CD4-positive, alpha-beta T cell (primary cell): ENCODE results near the gene DAO. TPM values are rescaled to one million over a fixed set of nuclear protein-coding genes. Genes with fewer than 3 reads are reported as not detected.
"Not testable (repeated sequence)": the region's sequence is repeated elsewhere in the genome, so short reads cannot be mapped to it uniquely, and the experiment has no call there.

Source experiments
- ATAC-seq: fragments of 200-7000 bp; cut with Tn5 transposase; one replicate; pipeline ENCODE4 v1.10.0; 2022; ENCODE audit warnings: mild to moderate bottlenecking; ENCODE audit not compliant: poor library complexity
- CTCF ChIA-PET: fragments of 350-600 bp; sonication (Branson Sonifier 250); formaldehyde crosslinking; loops from one replicate; lab custom pipeline; 2021; ENCODE audit warnings: antibody characterized with exemption, inconsistent platforms; lab: Charles Lee
- POLR2A ChIA-PET: fragments of 350-600 bp; sonication (Branson Sonifier 250); formaldehyde crosslinking; loops from one replicate; lab custom pipeline; 2021; ENCODE audit warnings: antibody characterized with exemption, inconsistent platforms; lab: Charles Lee
- DNase-seq, 14 experiments: peaks; one replicate each; pipeline ENCODE4 v3.0.0-alpha.2; 2013 to 2020; ENCODE audit warnings: mixed read lengths in 2 of 14
- H3K27ac ChIP-seq, 2 donors: one replicate each; pipeline versions ENCODE4 v1.5.1 to v1.7.0; 2013; ENCODE audit warnings: low read length in 2 of 2, low read depth in 1 of 2, mild to moderate bottlenecking in 1 of 2
- H3K27me3 ChIP-seq, 2 experiments: 1 replicate in 1 of 2; 2 replicates in 1 of 2; pipeline versions ENCODE4 v1.6.1 to v1.7.0; 2013; ENCODE audit warnings: low read length in 2 of 2, control low read depth in 1 of 2, mild to moderate bottlenecking in 1 of 2, moderate library complexity in 1 of 2; ENCODE audit not compliant: insufficient read depth in 2 of 2, control insufficient read depth in 1 of 2
- H3K36me3 ChIP-seq: one replicate; pipeline ENCODE4 v1.6.1; 2013; ENCODE audit warnings: low read length, control low read depth; ENCODE audit not compliant: insufficient read depth
- H3K4me1 ChIP-seq: one replicate; pipeline ENCODE4 v1.6.1; 2013; ENCODE audit warnings: low read length, control low read depth; ENCODE audit not compliant: insufficient read depth
- H3K4me3 ChIP-seq: one replicate; pipeline ENCODE4 v1.5.1; 2013; ENCODE audit warnings: mild to moderate bottlenecking, low read length, moderate library complexity
- H3K9me3 ChIP-seq, 2 experiments: 1 replicate in 1 of 2; 2 replicates in 1 of 2; pipeline versions ENCODE4 v1.6.1 to v1.7.0; 2013; ENCODE audit warnings: low read length in 2 of 2, mild to moderate bottlenecking in 2 of 2, control low read depth in 1 of 2, moderate library complexity in 1 of 2; ENCODE audit not compliant: control insufficient read depth in 1 of 2, insufficient read depth in 1 of 2
- H3K27ac Mint-ChIP-seq: one replicate; pipeline ENCODE4 v1.8.0; 2020; ENCODE audit warnings: mixed read lengths
- H3K27me3 Mint-ChIP-seq: one replicate; pipeline ENCODE4 v1.8.0; 2021; ENCODE audit warnings: mixed read lengths
- H3K36me3 Mint-ChIP-seq: one replicate; pipeline ENCODE4 v1.8.0; 2021; ENCODE audit warnings: low read depth, mixed read lengths
- H3K4me1 Mint-ChIP-seq: one replicate; pipeline ENCODE4 v1.8.0; 2021; ENCODE audit warnings: low read depth, mixed read lengths
- H3K4me3 Mint-ChIP-seq: one replicate; pipeline ENCODE4 v1.8.0; 2020; ENCODE audit warnings: mild to moderate bottlenecking, mixed read lengths
- H3K9me3 Mint-ChIP-seq: one replicate; pipeline ENCODE4 v1.8.0; 2020; ENCODE audit warnings: mixed read lengths
- CTCF ChIP-seq: fragments of 200-600 bp; IDR thresholded peaks from one replicate; pipeline ENCODE4 v1.8.0; 2022; ENCODE audit warnings: antibody characterized with exemption, mild to moderate bottlenecking
- intact Hi-C, 2 experiments: fragments of 100-400 bp; cut with DNase I in 1 of 2; cut with micrococcal nuclease in 1 of 2; formaldehyde crosslinking; loops; one replicate each; pipeline versions ENCODE4 v1.15.1 to v1.9.0; 2023 to 2025; cut with DNase I, micrococcal nuclease
- total RNA-seq, 174 experiments: library from RNA in 2 of 174; stranded (reverse) in 2 of 174; gene quantifications; one replicate each; pipeline ENCODE4 v1.2.3 and lab custom pipeline; 2021 to 2026

The DAO gene
- total RNA-seq, 2 experiments from 2014 or later, result not detected

GRCh38 chr12:108862588-108862959, 17.3 kb upstream of the DAO start:
- intact Hi-C loops, result loop anchor here in 1 of 2 experiments (10.0 kb wide), 1 partner anchor 1882 kb away; the partner anchor contains the start of gene PPP1CC
- Histone ChIP-seq H3K4me3 (no peak overlapping the region), H3K27ac (no peak overlapping the region), H3K4me1 (peaks cover 16% of the 10 kb centered on the region), H3K36me3 (no peaks in the 10 kb centered on the region), H3K27me3 (no peaks in the 10 kb centered on the region), H3K9me3 (no peaks in the 10 kb centered on the region)
- no peak overlapping the region for H3K27ac Mint-ChIP-seq
- ATAC-seq (no peak), DNase-seq (no peak)
- no peaks in the 10 kb centered on the region for H3K27me3 Mint-ChIP-seq
- no peak for TF ChIP-seq CTCF
- ChIA-PET POLR2A (no interaction called here), CTCF (no interaction called here)
- no peaks in the 10 kb centered on the region for H3K9me3 Mint-ChIP-seq
- peaks cover 21% of the 10 kb centered on the region for H3K4me1 Mint-ChIP-seq
- no peaks in the 10 kb centered on the region for H3K36me3 Mint-ChIP-seq
- no peak overlapping the region for H3K4me3 Mint-ChIP-seq

DNA sequence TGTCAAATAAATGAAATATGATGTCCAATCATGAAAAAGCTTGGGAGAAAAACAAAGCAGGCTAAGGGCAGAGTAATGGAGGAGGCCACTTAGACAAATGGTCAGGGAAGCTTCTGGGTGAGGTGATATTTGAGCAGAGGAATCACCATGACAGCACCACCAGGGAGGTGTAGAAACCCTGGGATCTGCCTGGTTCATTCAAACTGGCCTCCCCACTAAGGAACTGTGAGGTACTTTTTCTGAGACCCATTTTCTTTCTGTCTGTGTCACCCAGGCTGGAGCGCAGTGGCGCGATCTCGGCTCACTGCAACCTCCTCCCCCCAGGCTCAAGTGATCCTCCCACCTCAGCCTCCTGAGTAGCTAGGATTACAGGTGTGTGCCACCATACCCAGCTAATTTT, 14.7 kb upstream of the DAO start:
- ATAC-seq (no peak), DNase-seq (no peak)
- Mint-ChIP-seq H3K4me3 (no peak overlapping the region), H3K36me3 (no peaks in the 10 kb centered on the region), H3K4me1 (peaks cover 6% of the 10 kb centered on the region), H3K9me3 (no peaks in the 10 kb centered on the region), H3K27me3 (no peaks in the 10 kb centered on the region), H3K27ac (no peak overlapping the region)
- CTCF ChIA-PET, result no interaction called here
- H3K27me3 ChIP-seq, result no peaks in the 10 kb centered on the region
- no peaks in the 10 kb centered on the region for H3K4me1 ChIP-seq
- H3K9me3 ChIP-seq, result no peaks in the 10 kb centered on the region
- no peaks in the 10 kb centered on the region for H3K36me3 ChIP-seq
- intact Hi-C loops, result loop anchor here in 1 of 2 experiments (10.0 kb wide), 1 partner anchor 1880 kb away; the partner anchor contains the start of gene PPP1CC
- no peak overlapping the region for H3K4me3 ChIP-seq
- POLR2A ChIA-PET, result no interaction called here
- no peak for TF ChIP-seq CTCF
- no peak overlapping the region for H3K27ac ChIP-seq

DNA sequence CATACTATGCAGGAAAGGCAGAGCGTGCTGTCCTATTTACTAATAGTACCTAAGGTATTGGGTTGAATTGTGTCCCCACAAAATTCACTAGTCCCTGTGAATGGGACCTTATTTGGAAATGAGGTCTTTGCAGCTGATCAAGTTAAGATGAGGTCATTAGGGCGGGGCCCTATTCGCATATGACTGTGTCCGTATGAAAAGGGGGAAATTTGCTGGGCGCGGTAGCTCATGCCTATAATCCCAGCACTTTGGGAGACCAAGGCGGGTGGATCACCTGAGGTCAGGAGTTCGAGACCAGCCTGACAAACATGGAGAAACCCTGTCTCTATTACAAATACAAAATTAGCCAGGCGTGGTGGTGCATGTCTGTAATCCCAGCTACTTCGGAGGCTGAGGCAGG, 13.8 kb upstream of the DAO start:
- ATAC-seq, H3K27me3 ChIP-seq, H3K9me3 Mint-ChIP-seq, H3K4me3 ChIP-seq, CTCF ChIA-PET, POLR2A ChIA-PET, H3K27ac Mint-ChIP-seq, H3K36me3 Mint-ChIP-seq, H3K4me1 ChIP-seq, H3K36me3 ChIP-seq, H3K9me3 ChIP-seq, H3K4me3 Mint-ChIP-seq, H3K4me1 Mint-ChIP-seq, H3K27ac ChIP-seq, H3K27me3 Mint-ChIP-seq: not testable (repeated sequence)
- intact Hi-C loops, result loop anchor here in 1 of 2 experiments (10.0 kb wide), 1 partner anchor 1879 kb away; the partner anchor contains the start of gene PPP1CC
- DNase-seq, result peak in 2 of 14 experiments; percentile 29 to 50

DNA sequence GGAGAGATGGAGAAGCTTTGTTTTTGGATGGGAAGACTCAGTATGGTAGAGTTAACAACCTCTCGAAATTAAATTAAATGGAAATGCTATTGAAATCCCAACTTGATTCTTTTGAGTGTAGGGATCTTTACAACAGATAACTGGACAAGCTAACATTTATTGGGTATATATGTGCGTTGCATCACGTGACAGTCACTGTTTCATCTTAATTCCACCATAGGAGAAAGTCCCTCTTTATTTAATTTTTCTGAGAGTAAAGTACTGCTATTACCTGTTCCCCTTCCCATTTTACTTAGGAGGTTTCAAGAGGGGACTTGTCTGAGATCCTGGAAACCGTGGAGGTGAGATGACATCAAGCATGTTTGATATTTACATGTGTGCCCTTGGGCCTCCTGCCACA, 11.1 kb upstream of the DAO start:
- DNase-seq (no peak), ATAC-seq (no peak)
- H3K36me3 ChIP-seq, result no peaks in the 10 kb centered on the region
- H3K4me1 Mint-ChIP-seq, result no peaks in the 10 kb centered on the region
- H3K27ac Mint-ChIP-seq, result no peak overlapping the region
- H3K9me3 ChIP-seq, result no peaks in the 10 kb centered on the region
- TF ChIP-seq CTCF, result no peak
- no peak overlapping the region for H3K4me3 Mint-ChIP-seq
- no peaks in the 10 kb centered on the region for H3K36me3 Mint-ChIP-seq
- ChIA-PET CTCF (no interaction called here), POLR2A (no interaction called here)
- intact Hi-C loops, result loop anchor here in 1 of 2 experiments (10.0 kb wide), 1 partner anchor 1876 kb away; the partner anchor contains the start of gene PPP1CC
- no peaks in the 10 kb centered on the region for H3K4me1 ChIP-seq
- H3K27ac ChIP-seq, result no peak overlapping the region
- H3K9me3 Mint-ChIP-seq, result no peaks in the 10 kb centered on the region
- no peaks in the 10 kb centered on the region for H3K27me3 ChIP-seq
- no peaks in the 10 kb centered on the region for H3K27me3 Mint-ChIP-seq
- H3K4me3 ChIP-seq, result no peak overlapping the region
